Caki2 (cell line): ENCODE results near the gene ETNK2. TPM values are rescaled to one million over a fixed set of nuclear protein-coding genes. Genes with fewer than 3 reads are reported as not detected.

Experiments
- DNase-seq: peaks from one replicate; pipeline ENCODE4 v3.0.0-alpha.2; 2015; ENCODE audit warnings: low read depth
- in situ Hi-C: cut with HindIII; loops from 2 replicates; pipeline ENCODE4 v1.10.0; 2016; ENCODE audit warnings: low sequenced_read_pairs, low pct_unique_long_range_greater_than_20kb, mixed read lengths
- total RNA-seq: library from RNA; depleted of rRNA; stranded (reverse); fragments of >200 nt; shearing (Covaris generic); gene quantifications from 2 replicates; pipeline ENCODE4 v1.2.3, GENCODE V29; 2014; ENCODE audit warnings: low replicate concordance; rRNA removed

ETNK2 gene, protein sequence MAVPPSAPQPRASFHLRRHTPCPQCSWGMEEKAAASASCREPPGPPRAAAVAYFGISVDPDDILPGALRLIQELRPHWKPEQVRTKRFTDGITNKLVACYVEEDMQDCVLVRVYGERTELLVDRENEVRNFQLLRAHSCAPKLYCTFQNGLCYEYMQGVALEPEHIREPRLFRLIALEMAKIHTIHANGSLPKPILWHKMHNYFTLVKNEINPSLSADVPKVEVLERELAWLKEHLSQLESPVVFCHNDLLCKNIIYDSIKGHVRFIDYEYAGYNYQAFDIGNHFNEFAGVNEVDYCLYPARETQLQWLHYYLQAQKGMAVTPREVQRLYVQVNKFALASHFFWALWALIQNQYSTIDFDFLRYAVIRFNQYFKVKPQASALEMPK
- 5.3 and 5.6 TPM in 2 replicates for total RNA-seq

DNA sequence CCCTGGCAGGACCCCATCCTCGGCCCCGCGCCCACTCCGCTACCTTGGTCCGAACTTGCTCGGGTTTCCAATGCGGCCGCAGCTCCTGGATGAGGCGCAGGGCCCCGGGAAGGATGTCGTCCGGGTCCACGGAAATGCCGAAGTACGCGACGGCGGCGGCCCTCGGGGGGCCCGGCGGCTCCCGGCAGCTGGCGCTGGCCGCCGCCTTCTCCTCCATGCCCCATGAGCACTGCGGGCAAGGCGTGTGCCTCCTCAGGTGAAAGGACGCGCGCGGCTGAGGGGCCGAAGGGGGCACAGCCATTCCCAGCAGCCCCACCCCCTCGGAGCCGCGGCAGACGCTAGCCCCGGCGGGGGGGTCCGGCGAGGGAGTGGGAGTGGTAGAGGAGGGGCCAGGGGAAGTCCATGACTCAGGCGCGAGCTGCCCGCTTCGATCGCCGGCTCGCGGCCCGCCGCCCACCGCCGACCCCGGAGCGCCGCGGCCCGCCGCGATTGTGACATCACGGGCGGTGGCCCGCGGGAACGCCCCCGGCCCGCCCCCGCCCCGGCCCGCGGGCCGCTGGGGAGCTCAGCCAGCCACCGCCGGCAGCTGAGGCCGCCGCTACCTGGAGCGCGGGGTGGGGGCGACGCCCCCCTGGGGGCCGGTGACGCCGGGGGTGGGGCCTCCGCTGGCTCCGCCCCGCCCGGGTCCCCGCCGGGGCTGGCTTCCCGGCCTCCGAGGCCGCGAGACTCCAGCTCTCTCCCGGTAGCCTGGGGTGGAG is at the start of gene ETNK2:
ETNK2 (minus strand) TSS at position 493 of the 758 bp plus-strand sequence; CDS start at position 301, 192 bp downstream.
- DNase-seq: peak; percentile 27
- in situ Hi-C loops: no loop called here

DNA sequence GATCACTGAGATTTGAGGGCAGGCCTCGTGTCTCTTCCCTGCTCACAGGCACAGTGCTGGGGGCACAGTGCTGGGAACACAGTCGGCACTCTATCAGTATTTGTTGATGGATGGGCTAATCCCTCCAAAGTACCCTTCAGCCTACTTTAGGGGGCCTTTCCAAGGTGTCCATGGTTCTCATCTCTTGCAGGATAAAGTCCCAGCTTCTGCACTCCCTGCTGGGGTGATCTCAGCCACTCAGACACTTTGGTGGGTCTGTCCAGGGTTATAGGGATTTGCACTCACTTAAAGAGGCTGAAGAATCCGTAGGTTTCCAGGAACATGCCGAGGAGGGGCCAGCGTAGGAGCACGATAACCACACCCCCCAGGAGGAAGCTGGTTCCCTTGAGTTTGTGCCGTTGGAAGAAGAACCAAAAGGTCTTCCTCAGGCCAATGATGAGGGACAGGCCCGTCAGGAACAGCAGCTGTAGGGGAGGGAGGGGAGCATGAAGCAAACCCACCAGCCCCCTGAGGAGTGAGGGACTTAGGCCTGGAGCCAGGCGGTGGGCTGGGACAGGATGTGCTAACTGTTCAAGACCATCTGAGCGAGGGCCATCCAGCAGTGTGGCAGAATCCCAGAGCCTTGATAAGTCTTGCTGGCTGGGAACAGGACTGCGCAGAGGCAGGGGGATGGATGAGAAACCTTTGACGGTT is 49.6 kb upstream of the ETNK2 start:
- DNase-seq: no peak
- in situ Hi-C loops: no loop called here

DNA sequence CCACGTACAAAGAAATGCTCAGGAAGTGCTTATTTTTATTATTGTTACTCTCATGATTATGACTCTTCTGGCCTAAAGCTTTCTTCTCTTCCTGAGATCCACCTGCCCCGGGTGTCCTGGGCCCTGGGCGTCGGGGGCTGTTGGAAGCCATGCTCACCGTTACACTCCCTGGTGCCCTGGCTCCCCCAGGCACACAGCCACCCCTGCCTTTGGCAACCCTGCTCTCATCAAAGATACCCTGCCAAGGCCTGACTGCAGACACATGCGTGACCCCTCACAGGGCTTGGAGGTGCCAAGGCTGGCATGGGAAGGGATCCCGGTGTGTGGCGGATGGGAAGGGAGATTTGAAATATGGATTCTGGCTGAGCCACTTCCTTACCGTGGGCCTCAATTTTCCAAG is 47.7 kb upstream of the ETNK2 start:
- in situ Hi-C loops: no loop called here

DNA sequence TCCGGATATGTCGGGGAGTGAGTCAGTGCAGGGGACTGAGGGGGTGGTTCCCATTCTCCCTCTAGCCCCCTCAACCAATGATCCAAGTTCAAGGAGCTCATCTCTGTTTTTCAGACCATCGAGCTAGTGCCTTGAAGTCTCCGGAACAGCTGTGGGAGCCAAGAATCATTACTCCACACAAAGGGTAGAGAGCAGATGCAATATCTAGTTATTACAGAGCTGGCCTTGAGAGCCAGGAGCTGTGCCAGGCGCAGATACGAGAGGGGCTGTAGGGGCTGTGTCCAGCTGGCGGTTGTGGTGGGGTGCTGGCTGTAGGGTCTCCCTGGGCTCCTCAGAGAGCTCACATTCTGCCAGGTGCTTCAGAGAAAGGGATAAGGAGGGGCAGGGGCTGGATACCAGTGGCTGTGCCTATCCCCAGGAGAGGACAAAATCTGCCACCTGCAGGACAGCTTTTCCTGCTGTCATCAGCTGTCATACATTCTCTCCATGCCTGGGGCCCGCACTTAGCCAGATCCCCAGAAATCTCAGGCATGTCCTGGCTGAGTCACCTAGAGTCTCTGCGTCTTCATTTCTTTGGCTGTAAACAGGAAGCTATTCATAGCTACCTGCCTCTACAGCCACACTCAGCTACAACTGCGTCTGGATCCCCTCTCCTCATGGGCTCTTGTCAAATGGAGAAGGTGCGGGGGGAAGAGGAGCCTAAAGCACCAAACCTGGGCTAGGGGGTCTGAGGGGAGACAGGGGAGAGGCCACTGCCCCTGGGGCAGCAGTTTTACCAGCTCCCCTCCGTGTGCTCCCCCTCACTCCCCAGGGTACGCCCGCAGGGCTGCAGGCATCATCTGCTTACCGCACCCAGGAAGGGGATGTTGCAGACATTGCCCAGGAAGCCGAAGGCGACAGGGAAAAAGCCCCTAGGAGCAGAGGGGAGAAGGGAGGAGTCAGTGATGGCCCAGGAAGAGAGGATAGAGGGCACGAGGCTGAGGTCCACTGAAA is 46.8 kb upstream of the ETNK2 start:
- in situ Hi-C loops: no loop called here
- DNase-seq: peak; percentile 21

More for the DNA sequence above, 47.7 kb upstream of the ETNK2 start:
- DNase-seq: no peak

DNA sequence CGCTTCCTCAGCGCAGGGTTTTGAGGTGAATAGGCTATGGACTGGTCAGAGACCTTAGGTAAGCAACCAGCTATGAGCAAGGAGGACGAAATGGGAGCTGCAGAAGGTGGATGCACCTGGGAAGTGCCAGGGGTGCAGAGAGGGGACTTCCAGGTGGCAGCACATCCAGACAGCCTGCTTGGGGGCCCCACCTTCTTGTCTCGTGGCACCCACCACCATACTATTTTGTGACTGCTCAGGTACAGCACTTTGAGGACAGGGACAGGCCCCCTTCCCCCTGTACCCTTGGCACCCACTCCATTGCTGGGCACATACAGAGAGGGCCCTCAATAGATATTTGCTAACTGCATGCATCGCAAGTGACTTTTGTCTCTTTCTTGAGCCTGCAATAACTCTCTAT is 45.2 kb upstream of the ETNK2 start:
- DNase-seq: no peak
- in situ Hi-C loops: no loop called here

DNA sequence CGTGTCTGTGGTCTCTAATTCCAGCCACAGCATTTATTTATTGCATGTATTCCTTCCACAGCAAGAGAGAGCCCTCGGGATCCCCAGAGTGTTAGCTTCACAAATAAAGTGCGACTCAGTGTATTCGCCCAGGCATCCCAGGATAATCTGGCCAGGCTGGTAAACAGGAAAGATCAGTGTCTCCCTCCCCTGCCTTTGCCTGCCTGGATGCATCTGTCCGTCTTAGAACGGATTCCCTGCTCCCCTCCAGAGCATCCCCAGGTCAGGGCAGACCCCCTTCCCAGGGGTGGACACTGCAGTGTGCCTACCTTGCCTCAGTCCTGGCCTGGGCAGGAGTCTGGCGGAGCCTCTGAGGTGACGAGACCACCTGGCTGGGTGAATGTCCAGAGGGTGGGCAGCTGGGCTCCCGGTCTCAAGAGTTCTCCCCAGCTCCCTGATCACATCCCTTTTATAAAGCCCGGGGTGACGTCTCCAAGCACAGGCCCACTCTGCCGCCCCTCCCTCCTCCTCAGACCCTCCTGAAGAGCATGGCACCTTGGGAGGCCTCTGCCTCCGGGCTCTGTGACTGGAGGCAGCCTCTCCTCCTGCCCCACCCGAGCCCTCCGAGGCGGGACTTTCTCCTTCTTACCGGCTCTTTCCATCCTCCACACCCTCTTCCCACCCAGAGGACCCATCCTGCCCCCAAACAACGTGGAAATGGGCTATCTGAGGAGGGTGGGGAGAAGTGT is 44.4 kb upstream of the ETNK2 start, which contains the start of gene KISS1:
KISS1 (minus strand) TSS at position 424 of the 728 bp plus-strand sequence. CDS start 3,615 bp downstream, outside the sequence.
- in situ Hi-C loops: no loop called here
- DNase-seq: no peak

DNA sequence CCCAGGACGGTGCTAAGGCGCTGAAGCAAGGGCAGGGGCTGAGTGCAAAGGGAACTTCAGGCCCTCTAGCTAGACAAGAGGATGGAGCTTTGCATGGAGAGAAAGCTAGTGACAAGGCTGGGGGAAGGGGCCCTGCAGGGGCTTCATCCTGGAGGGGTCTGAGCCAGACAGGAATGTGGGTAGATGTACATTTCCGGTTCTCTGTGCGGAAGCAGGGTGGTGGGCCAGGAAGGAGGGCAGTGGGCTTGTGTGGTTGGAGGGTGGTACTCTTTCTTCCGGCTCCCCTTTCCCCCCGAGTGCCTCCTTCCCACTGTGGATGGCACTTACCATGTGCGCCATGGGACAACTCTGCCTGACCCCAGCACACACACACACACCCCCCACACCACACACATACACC is 42.9 kb upstream of the ETNK2 start:
- in situ Hi-C loops: no loop called here
- no peak for DNase-seq

DNA sequence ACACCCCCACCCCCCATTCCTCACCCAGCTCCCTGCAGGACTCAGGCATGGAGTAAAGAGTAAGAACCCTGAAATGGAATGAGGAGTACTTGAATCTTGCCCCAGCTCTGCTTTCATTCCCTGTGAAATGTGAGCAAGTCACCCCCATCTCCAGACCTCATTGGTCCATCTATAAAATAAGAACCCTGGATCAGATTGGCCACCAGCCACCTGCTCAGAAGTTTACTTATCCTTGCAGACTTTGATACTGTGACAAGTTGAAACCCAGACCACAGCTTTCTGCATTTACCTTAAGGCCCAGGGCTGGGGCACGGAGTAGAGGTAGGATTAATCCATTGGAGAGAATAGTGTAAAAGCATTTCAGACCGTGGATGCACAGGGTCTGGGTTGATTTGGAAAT is 42.2 kb upstream of the ETNK2 start:
- in situ Hi-C loops: no loop called here
- no peak for DNase-seq

DNA sequence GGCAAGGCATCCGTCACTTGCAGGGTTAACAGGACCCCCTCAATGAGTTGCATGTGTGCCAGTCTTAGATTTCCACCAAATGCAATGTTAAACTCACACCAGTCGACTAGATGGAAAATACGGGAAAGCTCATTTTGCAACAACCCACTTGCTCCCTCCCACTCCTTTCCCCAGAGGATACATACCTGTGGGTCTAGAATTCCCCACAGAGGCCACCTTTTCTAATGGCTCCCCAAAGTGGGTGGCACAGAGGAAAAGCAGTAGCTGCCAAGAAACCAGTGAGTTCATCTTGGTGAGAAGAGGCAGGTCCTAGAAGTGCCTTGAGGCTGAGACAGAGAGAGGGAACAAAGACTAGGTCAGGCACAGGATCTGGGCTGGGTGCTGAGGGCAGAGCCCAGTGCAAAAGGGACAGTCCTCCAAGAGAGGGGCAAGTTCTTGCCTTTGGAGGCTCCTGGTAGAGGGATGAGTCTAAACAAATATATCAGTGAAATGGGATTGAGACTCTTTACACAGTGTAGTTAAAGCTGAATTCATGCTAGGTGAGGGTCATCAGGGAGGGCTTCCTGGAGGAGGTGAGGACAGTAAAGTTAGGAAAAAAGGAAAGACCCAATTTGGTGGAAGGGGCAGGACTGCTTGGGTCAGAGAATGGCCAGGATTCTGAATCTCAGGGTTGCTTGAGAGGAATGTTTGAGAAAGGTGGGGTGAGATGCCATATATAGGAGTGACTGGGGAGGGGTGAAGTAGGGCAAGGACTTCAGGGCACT is 40.9 kb upstream of the ETNK2 start:
- in situ Hi-C loops: no loop called here
- no peak for DNase-seq

DNA sequence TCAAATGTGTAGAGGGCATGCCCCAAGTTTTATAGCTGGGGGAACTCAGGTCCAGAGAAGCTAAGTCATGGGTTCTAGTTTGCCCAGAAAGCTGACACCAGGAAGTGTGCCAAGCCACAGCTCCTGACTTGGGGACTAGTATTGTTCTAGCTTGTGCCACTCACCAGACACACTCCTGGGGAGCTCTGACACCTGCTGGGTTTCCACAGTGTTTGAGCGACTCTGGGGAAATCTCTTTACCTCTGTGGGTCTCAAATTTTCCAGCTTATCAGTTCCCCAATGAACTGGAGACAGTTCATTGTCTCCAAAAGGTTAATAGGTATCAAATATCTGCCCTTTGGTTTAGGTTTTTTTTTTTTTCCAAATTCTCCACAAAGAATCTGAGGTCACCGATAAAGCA is 40.2 kb upstream of the ETNK2 start:
- DNase-seq: no peak
- in situ Hi-C loops: no loop called here

DNA sequence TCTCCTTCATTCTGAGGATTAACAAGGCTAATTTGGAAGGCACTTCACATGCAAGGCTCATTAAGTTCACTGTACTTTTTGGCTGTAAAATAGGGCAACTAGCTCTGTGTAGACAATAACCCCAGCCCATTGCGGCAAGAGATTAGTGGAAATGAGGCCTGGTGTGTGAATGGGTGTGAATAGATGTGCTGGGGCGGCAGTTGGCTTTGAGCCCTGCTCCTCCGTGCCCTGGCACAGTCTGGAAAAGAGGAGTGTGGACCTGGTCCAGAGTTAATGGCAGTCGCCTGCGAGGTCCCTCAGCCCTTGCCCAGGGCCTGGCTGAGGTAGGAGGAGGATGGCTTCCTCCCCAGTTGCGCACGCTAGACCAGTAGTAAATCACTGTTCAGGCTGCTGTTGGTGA is 39.6 kb upstream of the ETNK2 start:
- in situ Hi-C loops: no loop called here
- DNase-seq: no peak

DNA sequence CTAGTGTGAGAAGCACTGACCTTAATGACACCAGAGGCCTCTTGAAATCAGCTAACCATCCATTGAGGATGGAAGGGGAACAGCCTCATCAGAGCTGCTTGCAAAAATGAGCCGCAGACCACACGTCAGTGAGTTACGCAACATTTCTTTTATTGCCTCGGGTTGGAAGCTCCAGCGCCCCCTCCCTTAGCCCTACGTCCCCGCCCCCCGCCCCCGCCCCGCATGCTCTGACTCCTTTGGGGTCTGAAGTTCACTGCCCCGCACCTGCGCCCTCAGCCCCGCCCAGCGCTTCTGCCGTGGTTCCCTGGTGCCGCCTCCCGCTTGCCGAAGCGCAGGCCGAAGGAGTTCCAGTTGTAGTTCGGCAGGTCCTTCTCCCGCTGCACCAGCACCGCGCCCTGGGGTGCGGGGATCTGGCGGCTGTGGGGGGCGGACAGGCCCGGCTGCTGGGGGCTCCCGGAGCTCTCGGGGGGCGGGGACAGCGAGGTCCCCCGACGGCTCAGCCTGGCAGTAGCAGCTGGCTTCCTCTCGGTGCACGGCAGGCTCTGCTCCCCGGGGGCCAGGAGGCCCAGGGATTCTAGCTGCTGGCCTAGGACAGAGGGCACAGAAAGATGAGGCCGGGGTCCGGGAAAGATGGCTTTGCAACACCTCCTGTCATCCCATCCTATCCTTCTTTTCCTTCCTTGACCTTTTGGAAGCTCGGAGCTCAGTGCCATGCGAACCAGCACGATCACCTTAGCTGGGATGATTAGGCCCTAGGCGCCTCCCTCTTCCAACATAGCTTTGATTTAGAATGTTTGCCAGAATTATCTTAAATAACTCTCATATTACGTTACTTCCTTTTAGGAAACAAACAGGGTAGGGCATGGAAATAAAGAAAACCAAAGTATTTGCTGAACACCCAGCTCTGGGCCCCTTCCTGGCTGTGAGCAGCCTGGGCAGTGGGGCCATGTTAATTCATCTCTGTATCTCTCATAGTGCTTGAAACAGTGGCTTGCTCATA is 38.7 kb upstream of the ETNK2 start:
- in situ Hi-C loops: no loop called here
- DNase-seq: no peak

DNA sequence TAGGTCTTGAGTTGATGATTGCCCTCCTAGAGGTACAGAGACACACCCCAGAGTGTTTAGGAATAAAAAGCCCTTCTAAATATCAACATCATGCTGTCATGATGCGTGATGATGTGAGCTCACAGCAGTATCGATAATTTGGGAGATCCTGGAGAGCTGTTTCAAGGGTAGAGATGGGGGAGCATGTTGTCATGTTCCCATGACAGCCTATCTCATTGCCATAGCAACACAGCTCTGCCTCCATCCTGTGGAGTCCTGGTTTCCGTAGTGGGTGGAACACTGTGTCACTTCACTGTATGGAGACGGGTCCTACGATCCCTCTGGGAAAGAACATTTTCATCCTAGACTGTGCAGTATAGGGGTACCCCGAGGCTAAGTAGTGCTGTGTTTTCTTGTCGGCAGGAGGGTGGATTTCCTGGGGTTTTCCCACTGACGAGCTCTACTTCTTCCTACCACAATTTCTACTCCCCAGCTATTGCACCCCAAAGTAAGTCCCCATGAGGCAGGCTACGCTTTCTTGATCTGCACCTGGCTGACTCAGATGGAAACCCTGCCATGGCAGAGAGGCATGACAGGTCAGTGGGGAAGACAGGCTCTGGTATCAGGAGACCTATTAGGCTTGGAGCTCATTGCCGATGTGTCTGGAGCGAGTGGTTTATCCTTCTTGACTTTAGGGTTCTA is 37.3 kb upstream of the ETNK2 start:
- in situ Hi-C loops: no loop called here
- no peak for DNase-seq

DNA sequence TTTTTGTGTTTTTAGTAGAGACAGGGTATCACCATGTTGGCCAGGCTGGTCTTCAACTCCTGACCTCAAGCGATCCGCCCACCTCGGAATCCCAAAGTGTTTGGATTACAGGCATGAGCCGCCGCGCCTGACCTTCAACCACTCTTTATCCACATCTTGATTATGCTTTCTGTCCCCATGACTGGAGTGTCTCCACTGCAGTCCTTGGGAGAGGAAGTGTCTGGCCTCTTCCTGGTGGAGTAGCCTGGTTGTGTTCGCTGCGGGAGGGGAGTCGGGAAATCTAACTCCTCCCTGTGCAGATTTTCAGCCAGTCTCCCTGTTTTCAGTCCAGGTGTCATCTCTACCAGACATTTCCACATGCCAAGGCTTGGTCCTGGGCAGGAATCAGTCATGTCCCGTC is 34.8 kb upstream of the ETNK2 start:
- in situ Hi-C loops: no loop called here
- no peak for DNase-seq

DNA sequence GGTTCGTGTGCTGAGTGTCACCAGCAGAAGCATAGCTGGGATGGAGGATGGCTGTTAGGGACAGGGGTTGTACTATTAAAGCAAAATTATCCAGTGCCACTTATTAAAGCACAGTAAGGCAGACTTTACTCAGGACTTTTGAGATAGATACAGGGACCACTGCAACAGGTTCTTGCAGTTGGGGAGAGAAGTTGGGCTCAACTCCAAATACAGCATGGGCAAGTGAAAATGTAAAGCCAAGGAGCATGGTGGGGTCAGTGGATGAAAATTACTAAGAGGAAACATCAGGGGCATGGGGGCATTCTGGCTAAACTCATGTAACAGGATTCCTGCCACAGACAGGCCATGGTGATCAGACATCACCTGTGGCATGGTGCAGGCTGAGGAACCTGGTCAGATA is 29.3 kb upstream of the ETNK2 start:
- in situ Hi-C loops: no loop called here
- no peak for DNase-seq
